ENCODE results near the gene ATF3. TPM values are rescaled to one million over a fixed set of nuclear protein-coding genes. Genes with fewer than 3 reads are reported as not detected.

Gene ATF3
- total RNA-seq: 2.7 and 3.1 TPM in 2 replicates

GRCh38 chr1:212608392-212608958 lies at the start of gene ATF3:
Gene ATF3 (plus strand): TSS chr1:212608761. CDS start chr1:212615022, 6,261 bp downstream.

Other genes with a start within 250 kb of the ATF3 start
- 15.4 and 20.2 TPM in 2 replicates for gene PACC1, start 193.9 kb upstream of the ATF3 start, total RNA-seq
- 20.9 and 34.1 TPM in 2 replicates for gene NENF, start 175.8 kb upstream of the ATF3 start, total RNA-seq
- gene BATF3, start 91.1 kb downstream of the ATF3 start, total RNA-seq: 0.42 and 0.59 TPM in 2 replicates
- 23.8 and 28.9 TPM in 2 replicates for gene NSL1, start 183.0 kb downstream of the ATF3 start, total RNA-seq
- 12.5 and 13.4 TPM in 2 replicates for gene TATDN3, start 183.1 kb downstream of the ATF3 start, total RNA-seq
- gene SPATA45, start 238.9 kb downstream of the ATF3 start, total RNA-seq: not detected in 2 replicates
- gene FLVCR1, start 249.5 kb downstream of the ATF3 start, total RNA-seq: 9.5 and 10.1 TPM in 2 replicates

Data from smooth muscle cell of the umbilical artery (primary cell).